HG03460 (cell line): ENCODE measurements around the gene MINDY3.

Source experiments
- ATAC-seq: cut with Tn5 transposase; IDR thresholded peaks from one replicate; pipeline ENCODE4 v1.9.1; 2021; ENCODE audit not compliant: unreplicated experiment

Gene MINDY3

GRCh38 chr10:15739254-15739970 lies 120.9 kb downstream of the MINDY3 start:
- no peak for ATAC-seq

GRCh38 chr10:15738270-15738925 lies 121.9 kb downstream of the MINDY3 start:
- ATAC-seq, result no peak

- no peak for ATAC-seq
These were observed 122.7 kb downstream of the MINDY3 start for GRCh38 chr10:15737656-15738055.

GRCh38 chr10:15735763-15736162 lies 124.5 kb downstream of the MINDY3 start:
- ATAC-seq, result no peak

GRCh38 chr10:15730341-15730740 lies 130.0 kb downstream of the MINDY3 start:
- no peak for ATAC-seq

- no peak for ATAC-seq
These were observed 130.4 kb downstream of the MINDY3 start for GRCh38 chr10:15729890-15730289.
